ENCODE results near the gene PARP1.
"Not testable (repeated sequence)": the region's sequence is repeated elsewhere in the genome, so short reads cannot be mapped to it uniquely, and the experiment has no call there.

PARP1 gene

DNA sequence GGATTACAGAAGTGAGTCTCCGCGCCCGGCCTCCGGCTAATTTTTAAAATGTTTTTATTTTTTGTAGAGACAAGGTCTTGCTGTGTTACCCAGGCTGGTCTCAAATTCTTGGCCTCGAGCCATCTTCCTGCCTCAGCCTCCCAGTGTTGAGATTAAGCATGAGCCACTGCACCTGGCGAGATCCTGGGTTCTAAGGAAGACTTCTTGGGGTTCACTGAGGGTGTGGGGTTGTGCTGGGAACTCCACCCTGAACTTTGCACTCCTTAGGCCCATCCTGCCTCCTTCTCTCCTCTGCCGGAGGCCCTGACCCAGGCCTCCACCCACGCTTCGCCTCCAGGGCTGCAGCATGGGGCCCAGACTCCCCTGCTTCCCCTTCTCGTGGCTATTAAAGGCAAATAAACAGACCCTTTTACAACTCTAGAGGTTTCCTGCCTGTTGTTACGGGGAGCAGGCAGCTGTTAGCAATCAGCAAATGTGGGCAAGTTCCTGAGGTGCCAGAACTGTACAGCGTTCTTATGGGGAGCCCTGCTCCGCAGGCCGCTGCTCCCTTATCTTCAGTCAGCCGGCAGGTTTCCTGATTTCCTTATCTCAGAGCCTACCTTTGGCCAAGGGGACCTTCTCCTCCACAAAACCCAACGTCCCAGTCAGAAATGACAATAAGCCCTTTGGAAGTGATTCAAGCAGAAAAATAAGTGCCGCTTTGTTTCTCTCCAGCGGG lies 57.9 kb downstream of the PARP1 start:
- no peak for DNase-seq (ENCODE audit: low read depth)

DNA sequence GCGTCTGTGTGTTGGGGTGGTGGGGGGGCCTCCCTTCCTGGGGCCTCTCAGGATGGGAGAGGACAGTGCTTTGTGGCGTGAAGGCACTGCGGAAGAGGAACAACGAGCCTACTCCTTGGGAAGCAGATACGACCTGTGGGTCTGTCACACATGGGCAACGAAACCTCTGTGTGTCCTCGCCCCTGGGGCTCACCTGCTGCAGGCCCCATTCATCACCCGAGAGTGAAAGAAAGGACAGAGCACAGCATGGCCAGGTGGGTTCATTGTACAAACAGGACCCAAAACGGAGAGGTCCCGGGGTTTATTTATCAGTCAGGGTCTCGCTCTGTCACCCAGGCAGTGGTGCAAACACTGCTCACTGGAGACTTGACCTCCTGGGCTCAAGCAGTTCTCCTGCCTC lies 58.8 kb downstream of the PARP1 start:
- no peak for DNase-seq (ENCODE audit: low read depth)

DNA sequence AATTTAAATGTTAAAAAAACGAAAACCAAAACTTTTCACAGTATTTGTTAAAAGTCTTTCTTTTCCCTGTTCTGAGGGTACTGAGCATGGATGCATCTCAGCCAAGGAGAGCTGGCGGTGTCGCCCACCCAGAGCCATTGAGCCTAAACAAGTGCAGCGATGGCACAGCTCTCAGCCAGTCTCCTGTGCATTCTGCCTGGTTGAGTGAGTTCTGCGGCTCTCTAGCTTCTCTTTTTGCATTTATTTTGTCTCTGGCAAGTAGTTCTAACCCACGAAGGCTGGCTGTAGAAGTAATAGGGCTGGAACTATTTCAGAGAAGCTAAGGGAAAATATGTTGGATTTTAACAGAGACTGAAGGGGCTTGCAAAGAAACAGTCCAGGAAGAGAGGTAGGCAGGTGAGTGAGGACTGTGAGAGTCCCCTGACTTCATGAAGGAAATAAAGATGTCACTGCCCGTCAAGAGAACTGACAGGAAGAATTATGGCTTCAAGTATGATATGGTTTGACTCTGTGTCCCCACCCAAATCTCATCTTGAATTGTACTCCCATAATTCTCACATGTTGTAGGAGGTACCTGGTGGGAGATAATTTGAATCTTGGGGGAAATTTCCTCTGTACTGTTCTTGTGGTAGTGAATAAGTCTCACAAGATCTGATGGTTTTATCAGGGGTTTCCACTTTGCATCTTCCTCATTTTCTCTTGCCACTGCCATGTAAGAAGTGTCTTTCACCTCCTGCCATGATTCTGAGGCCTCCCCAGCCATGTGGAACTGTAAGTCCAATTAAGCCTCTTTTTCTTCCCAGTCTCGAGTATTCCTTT lies 63.2 kb downstream of the PARP1 start:
- DNase-seq (ENCODE audit: low read depth) = no peak

DNA sequence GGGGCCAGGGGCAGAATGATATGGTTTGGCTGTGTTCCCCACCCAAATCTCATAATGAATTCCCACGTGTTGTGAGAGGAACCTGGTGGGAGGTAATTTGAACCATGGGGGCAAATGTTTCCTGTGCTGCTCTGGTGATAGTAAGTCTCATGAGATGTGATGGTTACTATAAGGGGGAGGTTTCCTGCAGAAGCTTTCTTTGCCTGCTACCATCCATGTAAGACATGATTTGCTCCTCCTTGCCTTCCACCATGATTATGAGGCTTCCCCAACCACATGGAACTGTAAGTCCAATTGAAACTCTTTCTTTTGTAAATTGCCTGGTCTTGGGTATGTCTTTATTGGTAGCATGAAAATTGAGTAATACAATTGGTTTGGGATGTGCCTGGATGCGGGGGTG lies 65.2 kb downstream of the PARP1 start:
- no peak for DNase-seq (ENCODE audit: low read depth)

DNA sequence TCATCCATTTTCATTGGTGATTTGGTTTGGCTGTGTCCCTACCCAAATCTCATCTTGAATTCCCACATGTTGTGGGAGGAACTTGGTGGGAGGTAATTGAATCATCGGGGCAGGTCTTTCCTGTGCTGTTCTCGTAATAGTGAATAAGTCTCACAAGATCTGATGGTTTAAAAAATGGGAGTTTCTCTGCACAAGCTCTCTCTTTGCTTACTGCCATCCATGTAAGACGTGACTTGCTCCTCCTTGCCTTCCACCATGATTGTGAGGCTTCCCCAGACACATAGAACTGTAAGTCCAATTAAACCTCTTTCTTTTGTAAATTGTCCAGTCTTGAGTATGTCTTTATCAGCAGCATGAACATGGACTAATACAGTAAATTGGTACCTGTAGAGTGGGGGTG lies 67.8 kb downstream of the PARP1 start:
- DNase-seq (ENCODE audit: low read depth) = not testable (repeated sequence)

DNA sequence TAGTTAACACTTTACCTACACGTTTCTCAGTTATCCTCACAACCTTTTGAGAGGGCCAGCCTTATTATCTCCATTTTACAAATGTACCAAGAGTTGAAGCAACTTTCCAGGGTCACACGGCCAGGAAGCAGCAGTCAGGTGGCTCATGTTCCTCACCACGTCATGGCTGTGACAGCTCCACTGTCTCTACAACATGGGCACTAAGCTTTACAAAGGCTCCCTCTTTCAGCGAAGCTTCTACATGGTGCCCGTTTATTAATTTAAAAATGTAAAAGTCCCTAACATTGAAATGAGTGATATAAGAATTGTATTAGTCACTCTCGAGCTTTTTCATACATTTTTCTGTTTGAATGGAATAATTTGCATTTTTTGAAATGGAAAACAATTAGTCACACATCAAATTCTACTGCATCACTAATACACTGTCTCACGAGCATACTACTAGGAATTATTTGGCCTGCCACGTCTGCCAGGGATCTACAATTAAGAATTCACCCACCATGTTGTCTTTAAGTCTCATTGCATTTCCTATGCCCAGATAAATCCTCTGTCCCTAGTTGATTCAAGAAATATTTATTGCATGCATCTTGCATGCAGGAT lies 70.5 kb downstream of the PARP1 start:
- no peak for DNase-seq (ENCODE audit: low read depth)

DNA sequence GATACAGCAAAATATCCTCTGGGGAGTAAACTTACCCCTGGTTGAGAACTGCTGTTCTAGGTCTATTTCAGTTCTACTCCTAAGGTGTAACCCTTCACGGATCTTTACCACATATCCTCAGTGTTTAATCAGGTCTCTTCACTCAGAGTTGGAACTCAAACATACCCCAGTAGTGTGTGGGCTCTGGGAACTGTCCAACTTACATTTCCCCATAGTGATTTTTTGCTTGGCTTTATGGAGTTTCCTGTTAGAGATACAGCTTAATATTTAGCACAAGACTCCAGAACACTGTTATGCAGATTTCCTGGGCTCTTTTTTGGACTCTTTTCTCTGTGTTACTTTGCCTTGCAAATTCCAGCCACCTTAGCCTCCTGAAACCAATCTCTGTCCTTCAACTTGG lies 72.2 kb downstream of the PARP1 start:
- DNase-seq (ENCODE audit: low read depth) = no peak

DNA sequence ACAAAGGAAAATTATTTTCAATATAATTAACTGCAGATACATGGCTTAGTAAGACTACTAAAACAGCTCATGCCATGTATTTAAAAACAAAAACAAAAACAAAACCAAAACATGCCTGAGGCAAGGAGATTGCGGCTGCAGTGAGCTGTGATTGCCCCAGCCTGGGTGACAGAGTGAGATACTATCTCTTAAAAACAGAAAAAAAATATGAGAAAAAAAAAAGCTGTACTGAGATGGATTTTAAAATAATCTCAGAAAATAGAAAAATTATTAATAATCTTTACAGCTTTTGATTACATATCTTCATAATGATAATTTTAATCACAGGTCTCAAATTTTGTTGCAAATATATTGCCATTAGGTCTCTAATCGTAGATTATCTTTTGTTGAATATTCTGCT lies 74.9 kb downstream of the PARP1 start:
- no peak for DNase-seq (ENCODE audit: low read depth)

DNA sequence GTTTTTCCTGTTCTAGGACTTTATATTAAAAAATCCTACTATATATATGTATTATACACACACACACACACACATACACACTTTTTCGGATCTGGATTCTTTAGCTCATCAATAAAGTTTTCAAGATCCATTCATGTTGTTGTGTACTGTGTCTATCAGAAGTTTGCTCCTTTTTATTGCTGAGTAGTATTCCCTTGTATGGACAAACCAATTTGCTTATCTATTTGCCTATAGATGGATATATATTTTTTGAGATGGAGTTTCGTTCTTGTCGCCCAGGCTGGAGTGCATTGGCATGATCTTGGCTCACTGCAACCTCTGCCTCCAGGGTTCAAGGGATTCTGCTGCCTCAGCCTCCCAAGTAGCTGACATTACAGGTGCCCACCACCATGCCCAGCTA lies 78.7 kb downstream of the PARP1 start:
- no peak for DNase-seq (ENCODE audit: low read depth)

DNA sequence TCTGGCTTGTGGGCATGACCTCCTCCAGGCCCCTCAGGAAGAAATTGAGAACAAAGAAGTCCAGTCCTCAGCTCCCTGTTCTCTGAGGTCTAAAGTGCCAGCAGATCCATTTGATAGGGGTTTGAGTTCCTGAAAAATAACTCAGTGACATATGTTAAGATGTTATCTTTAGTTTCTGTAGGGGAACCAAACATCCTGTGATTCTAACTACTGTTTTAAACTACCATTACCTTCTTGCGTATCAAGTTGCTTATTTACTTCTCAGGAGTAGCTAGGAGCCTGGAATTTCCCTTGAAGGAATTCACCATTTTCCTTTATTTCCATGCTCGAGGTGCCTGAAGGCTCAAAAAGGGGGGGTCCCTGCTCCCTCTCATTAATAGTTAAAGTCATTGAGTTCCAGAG lies 80.1 kb downstream of the PARP1 start:
- no peak for DNase-seq (ENCODE audit: low read depth)

DNA sequence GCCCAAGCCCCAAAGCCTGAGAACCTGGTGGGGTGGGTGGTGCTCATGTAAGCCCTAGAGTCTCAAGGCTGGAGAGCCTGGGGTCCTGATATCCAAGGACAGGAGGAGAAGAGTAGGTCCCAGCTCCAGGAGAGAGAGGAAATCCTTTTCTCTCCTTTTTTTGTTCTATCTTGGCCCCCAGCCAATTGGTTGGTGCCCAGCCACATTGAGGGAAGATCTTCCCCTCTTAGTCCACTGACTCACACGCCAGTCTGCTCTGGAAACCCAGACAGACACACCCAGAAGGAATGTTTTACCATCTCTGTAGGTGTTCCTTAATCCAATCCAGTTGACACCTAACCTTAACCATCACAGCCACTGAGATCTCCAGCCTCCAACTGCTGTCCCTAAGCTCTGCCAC lies 82.7 kb downstream of the PARP1 start:
- DNase-seq (ENCODE audit: low read depth) = no peak

DNA sequence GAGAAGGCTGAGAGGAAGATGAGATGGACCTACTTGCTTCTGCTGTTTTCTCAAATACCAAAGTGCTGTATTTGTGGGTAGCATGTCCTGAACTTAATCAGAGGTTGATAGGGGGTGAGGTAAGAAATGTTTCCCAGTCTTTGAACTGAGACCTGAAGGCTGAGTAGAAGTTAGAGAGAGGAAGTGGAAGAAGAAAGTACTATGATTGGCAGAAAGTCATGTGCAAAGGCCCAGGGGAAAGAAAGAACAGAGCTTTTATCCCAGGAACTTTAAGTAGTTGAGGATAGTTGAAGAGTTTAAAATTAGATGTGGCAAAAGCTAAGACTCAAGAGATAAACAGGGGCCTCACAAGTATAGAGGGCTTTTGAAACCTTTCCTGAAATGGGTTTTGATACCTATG lies 83.4 kb downstream of the PARP1 start:
- no peak for DNase-seq (ENCODE audit: low read depth)

DNA sequence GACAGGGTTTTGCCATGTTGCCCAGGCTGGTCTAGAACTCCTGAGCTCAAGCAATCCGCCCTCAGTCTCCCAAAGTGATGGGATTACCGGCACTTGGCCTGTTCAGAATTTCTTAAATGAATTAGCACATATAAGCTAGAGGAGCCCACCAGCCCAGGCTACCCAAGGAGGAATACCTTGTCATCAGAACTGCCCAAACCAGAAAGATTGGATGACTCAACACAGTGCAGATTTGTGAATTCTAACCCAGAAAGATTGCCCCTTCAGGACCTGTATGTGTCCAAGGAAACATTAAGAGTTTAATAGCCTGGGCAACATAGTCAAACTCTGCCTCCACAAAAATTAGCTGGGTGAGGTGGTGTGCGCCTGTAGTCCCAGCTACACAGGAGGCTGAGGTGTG lies 84.9 kb downstream of the PARP1 start:
- no peak for DNase-seq (ENCODE audit: low read depth)

DNA sequence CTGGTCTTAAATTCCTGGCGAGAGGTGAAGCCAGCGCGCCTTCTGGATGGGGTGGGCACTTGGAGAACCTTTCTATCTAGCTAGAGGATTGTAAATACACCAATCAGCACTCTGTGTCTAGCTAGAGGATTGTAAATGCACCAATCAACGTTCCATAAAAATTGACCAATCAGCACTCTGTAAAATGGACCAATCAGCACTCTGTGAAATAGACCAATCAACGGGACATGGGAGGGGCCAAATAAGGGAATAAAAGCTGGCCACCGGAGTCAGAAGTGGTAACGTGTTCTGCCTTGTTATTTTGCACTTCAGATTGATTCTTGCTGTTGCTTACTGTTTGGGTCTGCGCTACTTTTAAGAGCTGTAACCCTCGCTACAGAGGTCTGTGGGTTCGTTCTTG lies 87.0 kb downstream of the PARP1 start:
- DNase-seq (ENCODE audit: low read depth) = no peak

DNA sequence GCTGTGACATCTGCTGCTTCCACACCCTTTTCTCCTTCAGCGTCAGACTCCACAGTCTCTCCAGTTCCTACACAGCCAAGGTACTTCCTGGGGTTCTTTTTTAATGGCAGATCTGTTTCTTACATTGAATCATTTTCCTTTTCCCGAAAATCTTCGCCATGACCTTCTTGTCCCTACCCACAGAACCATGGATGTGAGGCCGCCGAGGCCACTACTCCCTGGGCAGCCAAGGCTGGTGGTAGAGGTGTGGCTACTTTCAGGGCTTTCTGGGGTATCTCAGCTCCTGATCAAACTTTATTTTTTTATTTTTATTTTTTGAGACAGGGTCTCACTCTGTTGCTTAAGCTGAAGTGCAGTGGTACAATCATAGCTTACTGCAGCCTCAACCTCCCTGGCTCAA lies 89.4 kb downstream of the PARP1 start:
- DNase-seq (ENCODE audit: low read depth) = no peak

DNA sequence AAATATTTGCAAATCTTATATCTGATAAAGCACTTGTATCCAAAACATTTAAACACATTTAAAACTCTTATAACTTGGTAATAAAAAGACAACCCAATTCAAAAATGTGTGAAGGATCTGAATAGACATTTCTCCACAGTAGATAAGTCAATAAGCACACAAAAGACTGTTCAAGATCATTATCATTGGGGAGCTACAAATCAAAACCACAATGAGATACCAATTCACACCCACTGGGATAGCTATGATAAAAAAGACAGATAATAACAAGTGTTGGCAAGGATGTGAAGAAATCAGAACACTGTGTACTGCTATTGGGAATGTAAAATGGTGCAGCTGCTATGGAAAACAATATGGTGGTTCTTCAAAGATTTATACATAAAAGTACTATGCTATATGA lies 93.8 kb downstream of the PARP1 start:
- DNase-seq (ENCODE audit: low read depth) = no peak

DNA sequence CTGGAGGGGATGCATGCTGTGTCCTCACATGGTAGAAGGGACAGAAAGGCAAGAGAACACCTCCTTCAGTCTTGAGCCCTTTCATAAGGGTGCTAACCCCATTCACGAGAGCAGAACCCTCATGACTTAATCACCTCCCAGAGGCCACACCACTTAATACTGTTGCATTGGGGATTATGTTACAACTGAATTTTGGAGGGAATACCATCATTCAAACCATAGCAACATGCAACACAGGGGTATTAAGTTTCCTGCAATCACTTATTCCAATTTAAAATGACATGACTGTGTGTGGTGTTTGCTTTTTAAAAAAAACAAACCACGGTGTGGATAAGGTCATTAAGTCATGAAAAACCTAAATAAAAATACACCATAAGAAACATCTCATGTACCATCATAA lies 95.8 kb downstream of the PARP1 start:
- no peak for DNase-seq (ENCODE audit: low read depth)

DNA sequence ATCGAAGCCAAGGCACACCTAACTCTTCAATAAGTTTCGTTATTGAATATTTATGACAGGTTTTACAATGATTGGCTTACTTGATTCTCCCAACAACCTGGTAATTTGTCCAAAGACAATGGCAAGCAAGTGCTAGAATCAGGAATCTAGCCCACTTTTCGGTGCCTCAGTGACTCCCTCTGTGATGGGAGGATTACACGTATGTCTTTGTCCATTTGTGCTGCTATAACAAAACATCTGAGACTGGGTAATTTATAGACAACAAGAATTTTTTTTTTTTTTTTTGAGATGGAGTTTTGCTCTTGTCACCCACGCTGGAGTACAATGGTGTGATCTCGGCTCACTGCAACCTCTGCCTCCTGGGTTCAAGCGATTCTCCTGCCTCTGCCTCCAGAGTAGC lies 96.5 kb downstream of the PARP1 start:
- no peak for DNase-seq (ENCODE audit: low read depth)
